GM18520 (cell line): ENCODE data around the gene HEATR5B.

ENCODE experiments used
- ATAC-seq: cut with Tn5 transposase; IDR thresholded peaks from one replicate; pipeline ENCODE4 v1.9.1; 2021; ENCODE audit not compliant: unreplicated experiment

Gene HEATR5B

GRCh38 chr2:37083873-37084794 is at the start of gene HEATR5B, which contains the start of gene GPATCH11:
TSS of gene HEATR5B (minus strand) at chr2:37084372. CDS start at chr2:37083414, 958 bp downstream.
TSS of gene GPATCH11 (plus strand) at chr2:37084518. CDS start at chr2:37088382, 3,864 bp downstream.
- ATAC-seq = peak; percentile 69

GRCh38 chr2:37132914-37133313 is 48.7 kb upstream of the HEATR5B start:
- ATAC-seq = no peak

- no peak for ATAC-seq
Measured at GRCh38 chr2:37125416-37125815, 41.2 kb upstream of the HEATR5B start.

GRCh38 chr2:37119157-37119556 is 35.0 kb upstream of the HEATR5B start:
- ATAC-seq = no peak

- no peak for ATAC-seq
Measured at GRCh38 chr2:37117566-37117965, 33.4 kb upstream of the HEATR5B start.

- no peak for ATAC-seq
Measured at GRCh38 chr2:37111958-37112357, 27.8 kb upstream of the HEATR5B start.

- ATAC-seq = no peak
Measured at GRCh38 chr2:37110306-37111212, 26.4 kb upstream of the HEATR5B start.

GRCh38 chr2:37109523-37109922 is 25.4 kb upstream of the HEATR5B start:
- ATAC-seq = no peak

- no peak for ATAC-seq
Measured at GRCh38 chr2:37105150-37105549, 21.0 kb upstream of the HEATR5B start.

- no peak for ATAC-seq
Measured at GRCh38 chr2:37104178-37104577, 20.0 kb upstream of the HEATR5B start.

GRCh38 chr2:37102588-37102987 is 18.4 kb upstream of the HEATR5B start:
- no peak for ATAC-seq

GRCh38 chr2:37100054-37100453 is 15.9 kb upstream of the HEATR5B start:
- ATAC-seq = no peak

GRCh38 chr2:37098416-37099118 is 14.4 kb upstream of the HEATR5B start:
- no peak for ATAC-seq

- no peak for ATAC-seq
Measured at GRCh38 chr2:37096568-37096967, 12.4 kb upstream of the HEATR5B start.

- no peak for ATAC-seq
Measured at GRCh38 chr2:37091873-37092272, 7.7 kb upstream of the HEATR5B start.

- ATAC-seq = peak; percentile 81
Measured at GRCh38 chr2:37090019-37090477, 5.9 kb upstream of the HEATR5B start.

- ATAC-seq = no peak
Measured at GRCh38 chr2:37085731-37086147, 1.6 kb upstream of the HEATR5B start.

- ATAC-seq = no peak
Measured at GRCh38 chr2:37084797-37085196, 625 bp upstream of the HEATR5B start.

GRCh38 chr2:37080689-37081088 is 3.5 kb downstream of the HEATR5B start:
- no peak for ATAC-seq

- no peak for ATAC-seq
Measured at GRCh38 chr2:37080266-37080665, 3.9 kb downstream of the HEATR5B start.

GRCh38 chr2:37070931-37071330 is 13.2 kb downstream of the HEATR5B start:
- ATAC-seq = no peak
